Esophagus muscularis mucosa (tissue), 3 donors: ENCODE results near the gene MTURN.

Experiments
- CTCF ChIP-seq, 3 experiments: fragments of 200-600 bp in 2 of 3; fragments of 450-650 bp in 1 of 3; sonication (generic) in 2 of 3; IDR thresholded peaks; one replicate each; pipeline ENCODE4 v1.5.1; 2017 to 2019; ENCODE audit warnings: antibody characterized with exemption in 3 of 3, mild to moderate bottlenecking in 2 of 3, moderate library complexity in 1 of 3
- POLR2AphosphoS5 ChIP-seq, 2 donors: sonication (generic); formaldehyde crosslinking; IDR thresholded peaks; one replicate each; pipeline ENCODE4 v1.6.1; 2017; ENCODE audit warnings: antibody characterized with exemption in 2 of 2

GRCh38 chr7:30184791-30185487, 50.2 kb downstream of the MTURN start:
- TF ChIP-seq CTCF (IDR thresholded peaks at IDR 0.05) (no peak), POLR2AphosphoS5 (IDR thresholded peaks at IDR 0.05) (no peak)
